ENCODE measurements around the gene NEFH. TPM values are rescaled to one million over a fixed set of nuclear protein-coding genes. Genes with fewer than 3 reads are reported as not detected.

NEFH gene
- total RNA-seq, 8 experiments from 2014 or later, result 6.0 to 18.7 (median 11.2) TPM

DNA sequence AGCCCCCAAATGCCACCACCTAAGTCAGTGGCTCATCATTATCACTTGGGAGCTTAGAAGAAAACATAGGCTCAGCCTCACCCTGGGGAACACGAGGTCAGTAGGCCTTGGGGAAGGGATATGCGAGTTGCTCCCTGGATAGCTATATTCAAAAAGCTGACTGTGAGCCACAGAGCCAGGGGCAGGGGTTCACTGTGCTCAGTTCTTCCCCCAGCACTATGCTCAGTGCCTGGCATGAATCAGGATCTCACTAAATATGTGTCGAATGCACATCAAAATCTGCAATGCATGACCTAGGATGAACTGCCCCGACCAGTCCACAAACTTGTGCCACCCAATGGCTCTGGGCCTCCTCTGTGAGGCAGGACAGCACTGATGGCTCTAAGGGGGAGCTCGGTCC is 38.4 kb downstream of the NEFH start:
- in situ Hi-C loops (cut with MboI; ENCODE audit: low pct_unique_long_range_greater_than_20kb in 2 of 9, low sequenced_read_pairs in 9 of 9, unreplicated experiment in 9 of 9), result no loop called here
- ATAC-seq (replicated peaks in 6 of 8), result peak in 3 of 8 experiments; percentile 81 to 87 (median 84)
- H3K4me3 ChIP-seq, result no peak overlapping the region
- no peaks in the 10 kb centered on the region for H3K4me1 ChIP-seq (replicated peaks in 1 of 2)
- H3K27ac ChIP-seq, result no peak overlapping the region
- 0 to 100% (median 83%) methylated on average over 1 to 3 of the region's 5 CpGs; no CpG with 5 or more reads in 3 of the 10 experiments for WGBS, 10 experiments

DNA sequence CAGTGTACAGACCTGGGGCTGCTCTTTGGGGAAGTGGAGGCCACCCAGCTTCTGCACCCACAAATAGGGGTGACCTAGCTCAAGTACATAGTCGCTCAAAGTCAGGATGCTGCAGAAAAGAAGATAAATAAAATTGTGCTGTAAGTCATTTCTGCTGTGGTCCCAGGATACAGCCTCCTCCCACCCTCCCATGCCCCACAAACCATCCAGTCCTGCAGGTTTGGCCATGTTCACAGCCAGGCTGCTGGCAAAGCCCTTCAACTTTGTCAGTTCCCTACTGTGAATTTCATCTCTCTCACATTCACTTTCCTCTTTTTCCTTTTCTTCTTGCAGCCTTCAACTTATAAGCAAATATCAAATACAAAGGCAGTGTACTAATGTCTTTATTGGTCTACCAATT is 40.0 kb downstream of the NEFH start:
- in situ Hi-C loops (cut with MboI; ENCODE audit: low pct_unique_long_range_greater_than_20kb in 2 of 9, low sequenced_read_pairs in 9 of 9, unreplicated experiment in 9 of 9), result no loop called here
- Histone ChIP-seq H3K4me1 (replicated peaks in 1 of 2) (no peaks in the 10 kb centered on the region), H3K27ac (no peak overlapping the region), H3K4me3 (no peak overlapping the region)
- 100% methylated on average over 1 of the region's 1 CpG; no CpG with 5 or more reads in 7 of the 10 experiments for WGBS, 10 experiments
- ATAC-seq (replicated peaks in 6 of 8), result no peak

DNA sequence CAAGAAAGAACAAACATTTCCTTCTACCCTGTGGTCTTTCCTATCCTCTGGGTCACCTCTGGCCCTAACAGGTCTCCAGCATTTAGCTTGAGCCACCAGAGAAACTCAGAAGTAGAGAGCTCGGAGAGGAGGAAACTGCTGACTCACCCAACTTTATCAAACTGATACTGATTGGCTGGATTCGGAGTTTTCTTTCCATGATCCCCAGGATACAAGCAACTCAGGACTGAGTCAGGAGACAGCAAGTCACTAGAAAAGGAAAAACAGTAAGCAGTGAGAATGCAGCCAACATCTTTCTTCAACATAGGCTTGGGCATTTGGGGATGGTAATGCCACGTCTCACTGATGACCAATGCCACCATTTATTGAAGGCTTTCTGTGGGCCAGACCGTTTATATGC is 40.8 kb downstream of the NEFH start:
- WGBS, 10 experiments, result 15 to 100% (median 81%) methylated on average over 1 to 3 of the region's 4 CpGs; no CpG with 5 or more reads in 3 of the 10 experiments
- no peak overlapping the region for H3K4me3 ChIP-seq
- no peak overlapping the region for H3K27ac ChIP-seq
- ATAC-seq (replicated peaks in 6 of 8), result peak in 2 of 8 experiments; percentile 10 to 39
- in situ Hi-C loops (cut with MboI; ENCODE audit: low pct_unique_long_range_greater_than_20kb in 2 of 9, low sequenced_read_pairs in 9 of 9, unreplicated experiment in 9 of 9), result no loop called here
- no peaks in the 10 kb centered on the region for H3K4me1 ChIP-seq (replicated peaks in 1 of 2)

DNA sequence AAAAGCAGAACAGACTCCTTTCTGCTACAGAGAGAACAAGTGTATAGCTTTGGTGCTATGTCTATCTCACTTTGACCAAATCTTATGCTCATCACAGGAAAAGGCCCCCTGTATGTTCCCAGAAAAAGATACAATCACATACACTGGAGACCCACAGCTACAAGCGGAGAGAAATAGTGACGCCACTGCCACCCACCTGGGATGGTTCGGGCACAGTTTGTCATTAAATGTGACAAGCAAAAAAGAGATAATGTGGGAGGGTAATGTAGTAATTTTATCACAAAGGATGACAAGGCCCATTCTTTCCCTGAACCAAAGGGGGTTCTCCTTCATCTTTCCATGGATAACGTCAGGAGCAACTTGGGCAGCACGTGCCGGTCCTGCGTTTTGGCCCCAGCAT is 41.5 kb downstream of the NEFH start:
- Histone ChIP-seq H3K27ac (no peak overlapping the region), H3K4me3 (no peak overlapping the region), H3K4me1 (replicated peaks in 1 of 2) (no peaks in the 10 kb centered on the region)
- WGBS, 10 experiments, result 91 to 100% (median 100%) methylated on average over 1 to 4 of the region's 7 CpGs; no CpG with 5 or more reads in 4 of the 10 experiments
- in situ Hi-C loops (cut with MboI; ENCODE audit: low pct_unique_long_range_greater_than_20kb in 2 of 9, low sequenced_read_pairs in 9 of 9, unreplicated experiment in 9 of 9), result no loop called here
- no peak for ATAC-seq (replicated peaks in 6 of 8)

- Histone ChIP-seq H3K4me1 (replicated peaks in 1 of 2) (no peaks in the 10 kb centered on the region), H3K27ac (no peak overlapping the region), H3K4me3 (no peak overlapping the region)
- 83 to 100% (median 96%) methylated on average over 1 to 2 of the region's 2 CpGs; no CpG with 5 or more reads in 4 of the 10 experiments for WGBS, 10 experiments
- in situ Hi-C loops (cut with MboI; ENCODE audit: low pct_unique_long_range_greater_than_20kb in 2 of 9, low sequenced_read_pairs in 9 of 9, unreplicated experiment in 9 of 9), result no loop called here
- ATAC-seq (replicated peaks in 6 of 8), result no peak
Measured at GRCh38 chr22:29523761-29524160, 43.7 kb downstream of the NEFH start.

- in situ Hi-C loops (cut with MboI; ENCODE audit: low pct_unique_long_range_greater_than_20kb in 2 of 9, low sequenced_read_pairs in 9 of 9, unreplicated experiment in 9 of 9), result no loop called here
- Histone ChIP-seq H3K4me1 (replicated peaks in 1 of 2) (no peaks in the 10 kb centered on the region), H3K27ac (no peak overlapping the region), H3K4me3 (no peak overlapping the region)
- ATAC-seq (replicated peaks in 6 of 8), result peak in 3 of 8 experiments; percentile 53 to 93 (median 69)
- WGBS, 10 experiments, result 24 to 88% (median 80%) methylated on average over 1 to 3 of the region's 5 CpGs; no CpG with 5 or more reads in 3 of the 10 experiments
Measured at GRCh38 chr22:29524442-29525191, 44.6 kb downstream of the NEFH start.

DNA sequence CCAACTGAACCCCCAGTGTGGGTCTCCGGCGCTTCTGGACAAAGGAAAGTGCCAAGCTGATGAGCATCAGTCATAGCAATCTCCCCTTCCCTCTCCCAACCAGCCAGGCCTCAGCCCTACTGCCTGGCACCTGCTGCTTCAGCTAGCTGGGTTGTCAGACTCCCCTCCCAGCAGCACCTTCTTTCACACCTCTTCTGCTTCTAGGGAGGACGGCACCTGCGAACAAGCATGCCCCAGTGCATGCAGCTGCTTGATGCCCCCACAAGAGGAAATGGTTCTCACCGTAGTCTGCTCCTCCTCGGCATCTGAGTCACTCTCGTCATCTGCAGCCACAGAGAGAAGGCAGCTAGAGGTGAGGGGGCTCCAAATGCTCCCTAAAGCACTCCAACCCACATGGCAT is 48.1 kb downstream of the NEFH start:
- 73 to 96% (median 82%) methylated on average over 2 to 4 of the region's 7 CpGs; no CpG with 5 or more reads in 7 of the 10 experiments for WGBS, 10 experiments
- no peak overlapping the region for H3K4me3 ChIP-seq
- no peak overlapping the region for H3K27ac ChIP-seq
- no peaks in the 10 kb centered on the region for H3K4me1 ChIP-seq (replicated peaks in 1 of 2)
- in situ Hi-C loops (cut with MboI; ENCODE audit: low pct_unique_long_range_greater_than_20kb in 2 of 9, low sequenced_read_pairs in 9 of 9, unreplicated experiment in 9 of 9), result no loop called here
- no peak for ATAC-seq (replicated peaks in 6 of 8)

- 83 to 100% (median 93%) methylated on average over 1 to 4 of the region's 4 CpGs; no CpG with 5 or more reads in 2 of the 10 experiments for WGBS, 10 experiments
- H3K27ac ChIP-seq, result no peak overlapping the region
- no peak overlapping the region for H3K4me3 ChIP-seq
- H3K4me1 ChIP-seq (replicated peaks in 1 of 2), result no peaks in the 10 kb centered on the region
- in situ Hi-C loops (cut with MboI; ENCODE audit: low pct_unique_long_range_greater_than_20kb in 2 of 9, low sequenced_read_pairs in 9 of 9, unreplicated experiment in 9 of 9), result no loop called here
- no peak for ATAC-seq (replicated peaks in 6 of 8)
Measured at GRCh38 chr22:29530716-29531115, 50.7 kb downstream of the NEFH start.

DNA sequence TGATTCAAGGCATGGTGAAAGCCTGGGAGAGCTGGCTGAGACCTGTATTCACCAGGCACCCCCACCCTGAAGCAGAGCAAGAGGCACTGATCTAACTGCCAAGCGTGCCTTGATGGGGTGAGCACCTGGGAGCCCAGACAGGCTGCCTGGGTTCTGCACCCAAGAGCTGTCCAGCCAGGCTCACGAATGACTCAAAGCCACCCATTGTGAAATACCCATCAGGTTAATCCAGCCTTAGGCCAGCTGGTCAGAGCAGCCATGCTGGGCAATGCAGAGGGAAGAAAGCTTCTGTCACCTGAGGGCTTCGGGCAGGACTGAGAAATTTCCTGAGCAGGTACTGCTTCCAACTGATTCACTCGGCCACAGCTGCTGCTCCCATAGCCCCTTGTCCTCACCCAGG is 51.4 kb downstream of the NEFH start:
- H3K4me3 ChIP-seq, result no peak overlapping the region
- H3K27ac ChIP-seq, result no peak overlapping the region
- in situ Hi-C loops (cut with MboI; ENCODE audit: low pct_unique_long_range_greater_than_20kb in 2 of 9, low sequenced_read_pairs in 9 of 9, unreplicated experiment in 9 of 9), result no loop called here
- no peak for ATAC-seq (replicated peaks in 6 of 8)
- H3K4me1 ChIP-seq (replicated peaks in 1 of 2), result no peaks in the 10 kb centered on the region
- WGBS, 10 experiments, result 20 to 100% (median 85%) methylated on average over 1 to 2 of the region's 4 CpGs; no CpG with 5 or more reads in 6 of the 10 experiments

DNA sequence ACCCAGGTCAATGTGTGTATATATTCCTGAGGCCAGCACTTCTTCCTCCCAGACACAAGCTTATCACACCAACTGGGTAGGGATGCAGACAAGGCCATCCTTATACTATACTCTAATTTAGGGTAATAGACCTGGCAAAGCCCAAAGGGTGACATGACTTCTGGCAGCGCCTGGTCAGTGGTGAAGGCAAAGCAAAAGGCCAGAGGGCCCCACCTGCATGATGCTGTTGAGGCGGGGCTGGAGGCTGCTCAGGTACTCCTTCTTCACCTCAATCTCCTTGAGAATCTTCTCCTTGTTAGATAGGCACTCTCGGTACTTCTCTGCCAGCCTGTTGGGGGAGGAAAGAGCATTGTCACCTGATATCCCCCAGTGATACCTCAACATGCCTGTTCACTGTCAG is 56.4 kb downstream of the NEFH start:
- no peak for ATAC-seq (replicated peaks in 6 of 8)
- in situ Hi-C loops (cut with MboI; ENCODE audit: low pct_unique_long_range_greater_than_20kb in 2 of 9, low sequenced_read_pairs in 9 of 9, unreplicated experiment in 9 of 9), result no loop called here
- H3K27ac ChIP-seq, result no peak overlapping the region
- no peaks in the 10 kb centered on the region for H3K4me1 ChIP-seq (replicated peaks in 1 of 2)
- 82 to 100% (median 100%) methylated on average over 1 to 2 of the region's 3 CpGs; no CpG with 5 or more reads in 6 of the 10 experiments for WGBS, 10 experiments
- H3K4me3 ChIP-seq, result no peak overlapping the region

DNA sequence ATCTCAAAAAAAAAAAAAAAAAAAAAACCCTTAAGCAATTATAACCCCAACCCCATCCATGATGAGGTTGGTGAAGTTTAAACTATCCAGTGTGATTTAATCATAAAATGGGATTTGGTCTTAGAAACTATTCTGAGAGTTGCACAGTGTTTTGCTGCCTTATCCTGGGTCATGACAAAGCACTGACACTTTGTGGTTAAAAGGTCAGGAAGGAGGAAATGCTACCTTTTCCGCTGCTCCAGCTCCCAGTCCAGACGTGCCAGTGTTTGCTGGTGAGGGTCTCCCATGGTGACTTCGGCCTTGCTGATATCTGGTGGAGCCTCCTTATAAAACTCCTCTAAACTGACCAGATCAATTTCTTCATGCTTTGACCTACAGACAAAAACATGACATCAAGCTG is 59.1 kb downstream of the NEFH start:
- in situ Hi-C loops (cut with MboI; ENCODE audit: low pct_unique_long_range_greater_than_20kb in 2 of 9, low sequenced_read_pairs in 9 of 9, unreplicated experiment in 9 of 9), result no loop called here
- no peak overlapping the region for H3K27ac ChIP-seq
- WGBS, 10 experiments, result 40 to 100% (median 100%) methylated on average over 1 to 3 of the region's 3 CpGs; no CpG with 5 or more reads in 5 of the 10 experiments
- no peak overlapping the region for H3K4me3 ChIP-seq
- no peak for ATAC-seq (replicated peaks in 6 of 8)
- no peaks in the 10 kb centered on the region for H3K4me1 ChIP-seq (replicated peaks in 1 of 2)
